Vagina (tissue), 2 donors: ENCODE measurements around the gene SDF2.

Experiments
- POLR2A ChIP-seq, 2 donors: fragments of 450-650 bp; IDR thresholded peaks; one replicate each; pipeline ENCODE4 v1.6.1; 2017; ENCODE audit warnings: antibody characterized with exemption in 2 of 2, mild to moderate bottlenecking in 2 of 2, moderate library complexity in 2 of 2
- TF ChIP-seq, protein P1 (sequence below), 3 experiments: fragments of 450-650 bp in 2 of 3; fragments of 200-600 bp in 1 of 3; sonication (generic) in 1 of 3; IDR thresholded peaks; one replicate each; pipeline ENCODE4 v1.5.1; 2017 to 2019; ENCODE audit warnings: antibody characterized with exemption in 3 of 3, mild to moderate bottlenecking in 2 of 3, moderate library complexity in 2 of 3

DNA sequence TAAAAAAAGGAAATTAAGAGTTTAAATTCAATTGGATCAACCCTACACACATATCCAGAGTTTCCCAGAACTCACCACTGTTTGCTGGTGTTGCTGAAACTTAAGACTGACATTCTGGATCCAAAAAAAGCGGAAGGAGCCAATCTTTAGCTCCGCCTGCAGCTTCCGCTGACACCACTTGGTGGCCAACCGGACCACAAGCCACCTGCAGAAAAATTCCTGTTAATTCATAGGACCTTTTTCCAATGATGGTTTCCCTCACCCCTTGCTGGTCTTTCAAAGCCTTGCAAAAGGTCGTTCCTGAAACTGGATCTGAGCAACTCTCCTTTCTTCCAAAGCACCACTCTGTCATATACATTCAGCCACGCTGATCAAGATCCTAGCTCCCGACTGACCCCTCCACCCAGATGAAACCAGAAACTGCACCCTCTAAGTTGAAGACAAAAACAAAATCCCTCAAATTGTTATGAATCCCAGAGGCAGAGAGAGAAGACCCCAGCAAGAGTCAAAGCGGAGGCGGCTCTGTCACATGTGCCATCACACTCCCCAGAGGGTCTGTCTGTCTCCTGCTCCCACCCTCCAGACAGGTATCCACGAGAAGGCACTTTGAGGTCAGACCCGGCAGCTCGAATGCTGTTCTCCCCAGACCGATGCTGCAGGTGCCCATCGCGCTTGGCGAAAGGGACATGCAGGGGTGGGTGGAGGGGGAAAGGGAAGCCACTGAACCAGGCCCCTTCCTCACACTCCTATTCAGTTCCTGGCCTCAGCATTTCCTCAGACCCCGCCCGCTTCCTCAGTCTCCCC is 17.5 kb downstream of the SDF2 start:
- TF ChIP-seq, protein P1, sequence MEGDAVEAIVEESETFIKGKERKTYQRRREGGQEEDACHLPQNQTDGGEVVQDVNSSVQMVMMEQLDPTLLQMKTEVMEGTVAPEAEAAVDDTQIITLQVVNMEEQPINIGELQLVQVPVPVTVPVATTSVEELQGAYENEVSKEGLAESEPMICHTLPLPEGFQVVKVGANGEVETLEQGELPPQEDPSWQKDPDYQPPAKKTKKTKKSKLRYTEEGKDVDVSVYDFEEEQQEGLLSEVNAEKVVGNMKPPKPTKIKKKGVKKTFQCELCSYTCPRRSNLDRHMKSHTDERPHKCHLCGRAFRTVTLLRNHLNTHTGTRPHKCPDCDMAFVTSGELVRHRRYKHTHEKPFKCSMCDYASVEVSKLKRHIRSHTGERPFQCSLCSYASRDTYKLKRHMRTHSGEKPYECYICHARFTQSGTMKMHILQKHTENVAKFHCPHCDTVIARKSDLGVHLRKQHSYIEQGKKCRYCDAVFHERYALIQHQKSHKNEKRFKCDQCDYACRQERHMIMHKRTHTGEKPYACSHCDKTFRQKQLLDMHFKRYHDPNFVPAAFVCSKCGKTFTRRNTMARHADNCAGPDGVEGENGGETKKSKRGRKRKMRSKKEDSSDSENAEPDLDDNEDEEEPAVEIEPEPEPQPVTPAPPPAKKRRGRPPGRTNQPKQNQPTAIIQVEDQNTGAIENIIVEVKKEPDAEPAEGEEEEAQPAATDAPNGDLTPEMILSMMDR (IDR thresholded peaks at IDR 0.05): peak in 1 of 3 experiments; percentile 34
- no peak for TF ChIP-seq POLR2A (IDR thresholded peaks at IDR 0.05)
